Measurements from ENCODE around the gene NR1D1. TPM values are rescaled to one million over a fixed set of nuclear protein-coding genes. Genes with fewer than 3 reads are reported as not detected.
A peak's percentile ranks its signal among the peaks of the same experiment; 100 is the strongest.

NR1D1 gene
- total RNA-seq, 2 donors from 2014 or later = 3.0 to 4.4 TPM

DNA sequence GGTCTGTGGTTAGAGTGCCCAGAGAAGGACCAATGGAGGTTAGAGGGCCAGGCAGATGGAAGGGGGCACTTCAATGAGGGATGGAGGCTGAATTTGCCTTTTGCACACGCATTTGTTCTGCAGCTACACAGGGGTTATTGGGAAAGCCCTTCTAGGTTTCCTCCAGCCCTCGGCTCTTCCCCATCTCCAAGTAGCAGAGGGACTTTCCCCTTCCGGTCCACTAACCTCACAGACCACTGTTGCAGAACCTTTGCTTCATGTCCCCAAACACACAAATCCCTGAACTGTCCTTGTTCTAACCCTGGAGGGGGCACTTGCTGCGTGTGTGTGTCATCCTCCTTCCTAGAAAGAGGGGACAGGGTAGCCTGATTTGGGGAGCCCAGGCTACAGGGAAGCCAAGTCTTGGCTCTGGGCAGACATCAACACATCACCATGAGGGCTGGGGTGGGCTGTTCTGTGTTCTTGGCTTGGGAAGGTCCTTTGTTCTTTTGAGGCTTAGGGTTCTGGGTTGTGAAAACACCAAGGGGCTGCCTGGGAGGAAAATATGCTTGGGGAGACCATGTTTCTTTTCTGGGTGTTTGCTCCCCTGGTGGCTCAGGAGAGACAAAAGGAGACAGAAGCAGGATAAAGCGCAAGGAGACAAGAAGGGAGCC, 7.3 kb upstream of the NR1D1 start:
- DNase-seq = peak; percentile 76
- peak overlapping the region; percentile 11 for H3K27ac ChIP-seq (ENCODE audit: low read depth, low read length)

DNA sequence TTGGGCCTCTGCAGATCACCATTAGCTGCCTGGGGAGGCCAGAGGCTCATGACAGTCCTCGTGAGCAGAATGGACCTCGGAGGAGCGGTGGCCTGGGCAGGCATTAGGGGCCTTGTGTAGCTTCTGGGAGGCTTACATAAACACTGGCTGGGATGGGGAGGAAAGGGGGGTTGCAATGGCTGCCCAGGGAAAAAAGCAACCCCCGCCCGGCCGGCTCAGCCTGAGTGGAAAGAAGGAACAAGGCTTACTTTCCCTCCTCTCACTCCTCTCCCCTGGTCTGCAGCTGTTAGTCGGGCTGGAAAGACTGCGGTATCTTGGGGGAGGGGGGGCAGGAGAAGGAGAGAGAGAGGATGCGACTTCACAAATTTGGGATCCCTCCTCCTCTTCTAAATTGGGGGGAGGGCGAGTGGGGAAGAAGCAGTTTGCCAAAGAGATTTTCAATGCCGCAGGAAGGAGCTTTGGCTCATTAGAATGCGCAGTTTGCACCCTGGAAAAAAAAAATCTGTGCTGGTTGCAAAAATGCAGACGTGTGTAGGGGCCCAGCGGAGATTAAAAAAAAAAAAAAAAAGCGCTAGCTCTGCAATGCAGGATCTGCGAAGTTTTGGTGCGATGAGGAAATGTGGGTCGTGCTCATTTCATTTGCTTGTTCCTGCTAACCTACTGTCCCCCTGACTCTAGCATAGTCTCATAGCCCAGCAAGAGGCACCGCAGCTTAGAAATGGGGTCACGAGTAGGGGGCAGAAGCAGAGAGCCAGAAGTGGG, 6.6 kb upstream of the NR1D1 start:
- 27 to 43% methylated on average over 6 to 14 of the region's 20 CpGs for WGBS, 2 experiments (ENCODE audit: insufficient coverage in 1 of 2, insufficient read length in 1 of 2)
- no peaks in the 10 kb centered on the region for H3K9me3 ChIP-seq (ENCODE audit: control insufficient read depth, low read length)
- Mint-ChIP-seq H3K36me3 (ENCODE audit: low read depth) (no peaks in the 10 kb centered on the region), H3K4me3 (peak overlapping the region; percentile 25), H3K27ac (no peak overlapping the region), H3K9me3 (no peaks in the 10 kb centered on the region), H3K4me1 (peaks cover 72% of the 10 kb centered on the region), H3K27me3 (ENCODE audit: insufficient read depth) (peaks cover 87% of the 10 kb centered on the region)
- H3K27ac ChIP-seq (ENCODE audit: low read depth, low read length) = peak overlapping the region; percentile 33
- H3K4me1 ChIP-seq (ENCODE audit: control insufficient read depth, insufficient read depth, low read length) = peaks cover 15% of the 10 kb centered on the region
- no peak overlapping the region for H3K4me3 ChIP-seq (ENCODE audit: low read length)
- TF ChIP-seq, protein P1, sequence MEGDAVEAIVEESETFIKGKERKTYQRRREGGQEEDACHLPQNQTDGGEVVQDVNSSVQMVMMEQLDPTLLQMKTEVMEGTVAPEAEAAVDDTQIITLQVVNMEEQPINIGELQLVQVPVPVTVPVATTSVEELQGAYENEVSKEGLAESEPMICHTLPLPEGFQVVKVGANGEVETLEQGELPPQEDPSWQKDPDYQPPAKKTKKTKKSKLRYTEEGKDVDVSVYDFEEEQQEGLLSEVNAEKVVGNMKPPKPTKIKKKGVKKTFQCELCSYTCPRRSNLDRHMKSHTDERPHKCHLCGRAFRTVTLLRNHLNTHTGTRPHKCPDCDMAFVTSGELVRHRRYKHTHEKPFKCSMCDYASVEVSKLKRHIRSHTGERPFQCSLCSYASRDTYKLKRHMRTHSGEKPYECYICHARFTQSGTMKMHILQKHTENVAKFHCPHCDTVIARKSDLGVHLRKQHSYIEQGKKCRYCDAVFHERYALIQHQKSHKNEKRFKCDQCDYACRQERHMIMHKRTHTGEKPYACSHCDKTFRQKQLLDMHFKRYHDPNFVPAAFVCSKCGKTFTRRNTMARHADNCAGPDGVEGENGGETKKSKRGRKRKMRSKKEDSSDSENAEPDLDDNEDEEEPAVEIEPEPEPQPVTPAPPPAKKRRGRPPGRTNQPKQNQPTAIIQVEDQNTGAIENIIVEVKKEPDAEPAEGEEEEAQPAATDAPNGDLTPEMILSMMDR (conservative IDR thresholded peaks at IDR 0.05) = no peak
- H3K27me3 ChIP-seq (ENCODE audit: control insufficient read depth, insufficient read depth, low read length, poor library complexity, severe bottlenecking) = peaks cover 35% of the 10 kb centered on the region
- H3K9ac ChIP-seq (ENCODE audit: extremely low read depth, low read length, poor library complexity, severe bottlenecking) = no peak overlapping the region
- DNase-seq = peak; percentile 66
- no peaks in the 10 kb centered on the region for H3K36me3 ChIP-seq (ENCODE audit: control insufficient read depth, insufficient read depth, low read length)

More for the DNA sequence above, 7.3 kb upstream of the NR1D1 start:
- no peak overlapping the region for H3K4me3 ChIP-seq (ENCODE audit: low read length)
- WGBS, 2 experiments (ENCODE audit: insufficient coverage in 1 of 2, insufficient read length in 1 of 2) = 81 to 86% methylated on average over 4 to 5 of the region's 5 CpGs
- Mint-ChIP-seq H3K27me3 (ENCODE audit: insufficient read depth) (peaks cover 90% of the 10 kb centered on the region), H3K4me1 (peaks cover 78% of the 10 kb centered on the region), H3K36me3 (ENCODE audit: low read depth) (no peaks in the 10 kb centered on the region), H3K4me3 (peak overlapping the region; percentile 31), H3K27ac (peak overlapping the region; percentile 86), H3K9me3 (no peaks in the 10 kb centered on the region)
- H3K9ac ChIP-seq (ENCODE audit: extremely low read depth, low read length, poor library complexity, severe bottlenecking) = no peak overlapping the region
- H3K9me3 ChIP-seq (ENCODE audit: control insufficient read depth, low read length) = no peaks in the 10 kb centered on the region
- TF ChIP-seq, protein P1 (conservative IDR thresholded peaks at IDR 0.05) = no peak
- no peaks in the 10 kb centered on the region for H3K36me3 ChIP-seq (ENCODE audit: control insufficient read depth, insufficient read depth, low read length)
- peaks cover 42% of the 10 kb centered on the region for H3K27me3 ChIP-seq (ENCODE audit: control insufficient read depth, insufficient read depth, low read length, poor library complexity, severe bottlenecking)
- H3K4me1 ChIP-seq (ENCODE audit: control insufficient read depth, insufficient read depth, low read length) = peaks cover 15% of the 10 kb centered on the region

DNA sequence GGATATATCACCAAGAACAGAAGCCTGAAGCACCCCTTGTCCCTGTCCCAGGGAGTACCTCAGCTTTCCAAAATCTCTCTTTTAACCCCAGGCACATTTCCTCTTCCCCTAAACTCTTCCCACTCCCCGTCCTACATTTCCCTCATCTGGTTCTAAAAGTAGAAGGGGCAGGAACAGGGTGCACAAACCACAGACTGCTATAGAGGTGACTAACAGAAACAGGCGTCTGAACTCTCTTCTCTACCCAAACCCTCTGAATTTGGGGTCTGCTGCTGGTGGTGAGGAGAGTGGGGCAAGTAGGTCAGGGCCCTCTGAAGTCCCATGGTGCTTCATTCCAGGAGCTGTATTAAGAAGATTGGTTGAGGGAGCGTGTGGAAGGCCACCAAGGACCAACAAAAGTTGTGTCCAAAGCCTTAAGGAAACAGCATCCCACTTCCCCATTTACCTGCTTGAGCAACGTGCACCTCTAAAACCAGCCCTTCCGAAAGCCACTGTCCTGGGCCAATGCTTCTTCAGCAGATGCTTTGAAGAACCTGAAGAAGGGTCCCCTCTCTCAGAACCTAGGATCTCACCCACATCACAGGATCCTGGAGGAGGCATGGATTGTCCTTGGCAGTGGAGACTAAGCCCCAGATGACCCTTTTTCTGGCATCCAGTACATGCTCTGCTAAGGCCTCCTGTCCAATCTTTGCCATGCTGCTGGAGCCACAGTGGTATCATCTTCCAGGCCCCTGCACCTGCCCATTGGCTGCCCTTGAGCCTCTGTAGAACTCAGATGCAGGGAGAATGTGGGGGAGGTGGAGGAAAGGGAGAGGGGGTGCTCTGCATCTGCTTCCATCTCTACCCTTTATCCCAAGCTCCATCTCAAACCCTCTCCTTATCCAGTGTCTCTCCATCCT, 5.7 kb upstream of the NR1D1 start:
- peaks cover 87% of the 10 kb centered on the region for H3K27me3 Mint-ChIP-seq (ENCODE audit: insufficient read depth)

More for the DNA sequence above, 5.7 kb upstream of the NR1D1 start:
- H3K9me3 ChIP-seq (ENCODE audit: control insufficient read depth, low read length) = no peaks in the 10 kb centered on the region
- no peak for DNase-seq
- Mint-ChIP-seq H3K4me3 (no peak overlapping the region), H3K9me3 (no peaks in the 10 kb centered on the region), H3K4me1 (peaks cover 71% of the 10 kb centered on the region), H3K27ac (no peak overlapping the region), H3K36me3 (ENCODE audit: low read depth) (no peaks in the 10 kb centered on the region)
- WGBS, 2 experiments (ENCODE audit: insufficient coverage in 1 of 2, insufficient read length in 1 of 2) = 88 to 90% methylated on average over 2 to 5 of the region's 5 CpGs
- no peak overlapping the region for H3K27ac ChIP-seq (ENCODE audit: low read depth, low read length)
- TF ChIP-seq, protein P1 (conservative IDR thresholded peaks at IDR 0.05) = no peak
- no peak overlapping the region for H3K4me3 ChIP-seq (ENCODE audit: low read length)
- H3K36me3 ChIP-seq (ENCODE audit: control insufficient read depth, insufficient read depth, low read length) = no peaks in the 10 kb centered on the region
- peaks cover 35% of the 10 kb centered on the region for H3K27me3 ChIP-seq (ENCODE audit: control insufficient read depth, insufficient read depth, low read length, poor library complexity, severe bottlenecking)
- H3K9ac ChIP-seq (ENCODE audit: extremely low read depth, low read length, poor library complexity, severe bottlenecking) = no peak overlapping the region
- peaks cover 9% of the 10 kb centered on the region for H3K4me1 ChIP-seq (ENCODE audit: control insufficient read depth, insufficient read depth, low read length)

Data from endodermal cell (in vitro differentiated cells).